Nephron (organoid): ENCODE measurements around the gene ATXN7.

ENCODE experiments used
- H3K27ac Mint-ChIP-seq, 3 experiments: 2 replicates each; pipeline ENCODE4 v1.8.0; 2020; ENCODE audit warnings: mixed read lengths in 3 of 3, mild to moderate bottlenecking in 2 of 3, moderate library complexity in 1 of 3
- H3K27me3 Mint-ChIP-seq: 2 replicates; pipeline ENCODE4 v1.8.0; 2021; ENCODE audit warnings: low read depth, mild to moderate bottlenecking, moderate library complexity, mixed read lengths
- H3K36me3 Mint-ChIP-seq: 2 replicates; pipeline ENCODE4 v1.8.0; 2020; ENCODE audit warnings: low read depth, mixed read lengths
- H3K4me1 Mint-ChIP-seq: 2 replicates; pipeline ENCODE4 v1.8.0; 2020; ENCODE audit warnings: mixed read lengths
- H3K4me3 Mint-ChIP-seq, 3 experiments: 2 replicates each; pipeline ENCODE4 v1.8.0; 2020; ENCODE audit warnings: mild to moderate bottlenecking in 3 of 3, mixed read lengths in 3 of 3, moderate library complexity in 2 of 3
- H3K9me3 Mint-ChIP-seq: 2 replicates; pipeline ENCODE4 v1.8.0; 2020; ENCODE audit warnings: mixed read lengths
- CTCF ChIP-seq, 3 experiments: fragments of 200-600 bp; sonication (generic); IDR thresholded peaks; one replicate each; pipeline ENCODE4 v1.5.0; 2021; ENCODE audit warnings: antibody characterized with exemption in 3 of 3; ENCODE audit not compliant: unreplicated experiment in 3 of 3

Gene ATXN7

GRCh38 chr3:63824309-63824708 lies 39.4 kb upstream of the ATXN7 start:
- Mint-ChIP-seq H3K4me1 (no peaks in the 10 kb centered on the region), H3K27me3 (no peaks in the 10 kb centered on the region), H3K27ac (no peak overlapping the region), H3K36me3 (peaks cover 19% of the 10 kb centered on the region), H3K9me3 (no peaks in the 10 kb centered on the region), H3K4me3 (no peak overlapping the region)
- no peak for TF ChIP-seq CTCF (IDR thresholded peaks at IDR 0.05; ENCODE audit: unreplicated experiment in 3 of 3)

- H3K27me3 Mint-ChIP-seq = no peaks in the 10 kb centered on the region
- no peak overlapping the region for H3K27ac Mint-ChIP-seq
- peaks cover 51% of the 10 kb centered on the region for H3K36me3 Mint-ChIP-seq
- H3K4me3 Mint-ChIP-seq = no peak overlapping the region
- no peaks in the 10 kb centered on the region for H3K4me1 Mint-ChIP-seq
- TF ChIP-seq CTCF (IDR thresholded peaks at IDR 0.05; ENCODE audit: unreplicated experiment in 3 of 3) = no peak
- H3K9me3 Mint-ChIP-seq = no peaks in the 10 kb centered on the region
Measured at GRCh38 chr3:63830526-63830925, 33.1 kb upstream of the ATXN7 start.

- H3K27ac Mint-ChIP-seq = no peak overlapping the region
- H3K9me3 Mint-ChIP-seq = no peaks in the 10 kb centered on the region
- H3K4me1 Mint-ChIP-seq = no peaks in the 10 kb centered on the region
- no peaks in the 10 kb centered on the region for H3K27me3 Mint-ChIP-seq
- no peak for TF ChIP-seq CTCF (IDR thresholded peaks at IDR 0.05; ENCODE audit: unreplicated experiment in 3 of 3)
- H3K36me3 Mint-ChIP-seq = peaks cover 48% of the 10 kb centered on the region
- H3K4me3 Mint-ChIP-seq = no peak overlapping the region
Measured at GRCh38 chr3:63832395-63832794, 31.3 kb upstream of the ATXN7 start.

GRCh38 chr3:63841704-63842103 lies 22.0 kb upstream of the ATXN7 start:
- Mint-ChIP-seq H3K9me3 (no peaks in the 10 kb centered on the region), H3K27me3 (no peaks in the 10 kb centered on the region), H3K27ac (no peak overlapping the region), H3K4me1 (no peaks in the 10 kb centered on the region), H3K4me3 (no peak overlapping the region), H3K36me3 (peaks cover 9% of the 10 kb centered on the region)
- TF ChIP-seq CTCF (IDR thresholded peaks at IDR 0.05; ENCODE audit: unreplicated experiment in 3 of 3) = no peak

GRCh38 chr3:63842127-63842526 lies 21.5 kb upstream of the ATXN7 start:
- H3K4me1 Mint-ChIP-seq = no peaks in the 10 kb centered on the region

More at GRCh38 chr3:63842127-63842526, 21.5 kb upstream of the ATXN7 start:
- Mint-ChIP-seq H3K36me3 (peaks cover 9% of the 10 kb centered on the region), H3K27ac (no peak overlapping the region), H3K4me3 (no peak overlapping the region), H3K27me3 (no peaks in the 10 kb centered on the region), H3K9me3 (no peaks in the 10 kb centered on the region)
- no peak for TF ChIP-seq CTCF (IDR thresholded peaks at IDR 0.05; ENCODE audit: unreplicated experiment in 3 of 3)
